ENCODE results near the gene SCN9A.

Gene SCN9A

GRCh38 chr2:166173263-166173662 lies 202.5 kb downstream of the SCN9A start:
- no peak overlapping the region for H3K4me3 ChIP-seq (ENCODE audit: low read length)
- no peak for TF ChIP-seq ZNF274 (IDR thresholded peaks at IDR 0.05; ENCODE audit: low read depth, low read length)

- H3K4me3 ChIP-seq (ENCODE audit: low read length): no peak overlapping the region
- TF ChIP-seq ZNF274 (IDR thresholded peaks at IDR 0.05; ENCODE audit: low read depth, low read length): no peak
Measured at GRCh38 chr2:166171216-166171615, 204.5 kb downstream of the SCN9A start.

DNA sequence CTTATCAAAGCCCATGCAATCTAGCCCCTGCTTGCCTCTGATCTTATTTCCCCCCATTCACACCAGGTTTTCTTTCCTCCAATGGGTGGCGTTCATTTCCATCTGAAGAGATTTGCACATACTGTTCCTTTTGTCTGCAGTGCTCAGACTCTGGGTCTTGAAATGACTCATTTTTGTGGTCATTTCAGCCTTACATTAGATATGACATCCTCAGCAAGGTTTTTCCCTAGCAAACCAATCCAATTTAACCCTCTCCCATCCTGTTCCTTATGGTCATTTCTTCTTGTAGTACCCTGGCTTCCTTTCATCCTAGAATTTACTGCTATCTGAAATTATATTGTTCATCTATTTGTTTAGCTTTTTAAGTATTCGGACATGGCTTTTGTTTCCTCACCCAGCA lies 205.4 kb downstream of the SCN9A start:
- H3K4me3 ChIP-seq (ENCODE audit: low read length): no peak overlapping the region
- TF ChIP-seq ZNF274 (IDR thresholded peaks at IDR 0.05; ENCODE audit: low read depth, low read length): no peak

GRCh38 chr2:166167449-166167848 lies 208.3 kb downstream of the SCN9A start:
- H3K4me3 ChIP-seq (ENCODE audit: low read length): no peak overlapping the region
- TF ChIP-seq ZNF274 (IDR thresholded peaks at IDR 0.05; ENCODE audit: low read depth, low read length): no peak

GRCh38 chr2:166163775-166164174 lies 212.0 kb downstream of the SCN9A start:
- no peak overlapping the region for H3K4me3 ChIP-seq (ENCODE audit: low read length)
- TF ChIP-seq ZNF274 (IDR thresholded peaks at IDR 0.05; ENCODE audit: low read depth, low read length): no peak

DNA sequence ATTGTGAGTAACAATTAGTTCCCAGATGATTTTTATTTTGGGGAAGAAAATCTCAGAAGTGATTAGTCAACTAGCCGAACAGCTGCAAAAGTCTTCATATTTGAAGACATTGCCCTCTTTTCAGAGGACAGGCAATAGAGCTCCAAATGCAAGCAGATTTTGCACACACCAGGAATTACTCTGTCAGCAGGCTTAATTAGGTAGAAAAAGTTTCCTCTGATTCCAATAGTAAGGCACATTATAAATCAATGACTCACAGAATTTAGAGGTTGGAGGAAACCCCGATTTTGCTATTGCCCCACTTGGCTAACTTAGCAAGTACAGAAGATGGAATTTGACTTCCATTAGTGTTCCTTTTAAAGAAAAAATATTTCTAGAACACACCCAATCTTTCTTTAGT lies 217.2 kb downstream of the SCN9A start:
- H3K4me3 ChIP-seq (ENCODE audit: low read length): no peak overlapping the region
- no peak for TF ChIP-seq ZNF274 (IDR thresholded peaks at IDR 0.05; ENCODE audit: low read depth, low read length)

- TF ChIP-seq ZNF274 (IDR thresholded peaks at IDR 0.05; ENCODE audit: low read depth, low read length): no peak
- H3K4me3 ChIP-seq (ENCODE audit: low read length): no peak overlapping the region
Measured at GRCh38 chr2:166157578-166157977, 218.2 kb downstream of the SCN9A start.

DNA sequence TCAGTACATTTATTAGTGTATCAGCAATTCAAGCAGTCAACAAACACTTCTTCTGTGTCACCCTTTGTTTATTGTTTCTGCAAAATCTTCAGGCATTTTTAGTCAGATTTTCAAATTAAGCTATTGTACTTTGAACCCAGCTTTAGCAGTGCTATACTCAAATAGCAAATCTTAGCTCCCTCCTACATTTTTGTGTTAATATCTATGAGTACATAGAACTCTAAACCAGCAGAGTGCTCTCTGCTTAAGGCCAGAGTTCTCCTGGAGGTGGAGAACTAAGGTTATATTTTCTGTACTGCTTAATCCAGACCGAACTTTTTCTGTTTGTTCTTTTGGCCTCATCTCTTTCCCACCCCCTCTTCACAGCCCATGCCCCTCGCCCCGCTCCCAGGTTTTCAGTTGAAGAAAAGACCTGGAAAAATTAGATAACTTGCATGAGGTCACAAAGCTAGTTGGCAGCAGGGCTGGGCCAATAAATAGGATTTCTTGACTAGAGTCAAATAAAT lies 218.7 kb downstream of the SCN9A start:
- TF ChIP-seq ZNF274 (IDR thresholded peaks at IDR 0.05; ENCODE audit: low read depth, low read length): no peak

GRCh38 chr2:166155589-166155988 lies 220.2 kb downstream of the SCN9A start:
- H3K4me3 ChIP-seq (ENCODE audit: low read length): no peak overlapping the region
- no peak for TF ChIP-seq ZNF274 (IDR thresholded peaks at IDR 0.05; ENCODE audit: low read depth, low read length)

More for the DNA sequence above, 218.7 kb downstream of the SCN9A start:
- H3K4me3 ChIP-seq (ENCODE audit: low read length): no peak overlapping the region

- H3K4me3 ChIP-seq (ENCODE audit: low read length): no peak overlapping the region
- TF ChIP-seq ZNF274 (IDR thresholded peaks at IDR 0.05; ENCODE audit: low read depth, low read length): no peak
Measured at GRCh38 chr2:166154685-166155338, 220.9 kb downstream of the SCN9A start.

DNA sequence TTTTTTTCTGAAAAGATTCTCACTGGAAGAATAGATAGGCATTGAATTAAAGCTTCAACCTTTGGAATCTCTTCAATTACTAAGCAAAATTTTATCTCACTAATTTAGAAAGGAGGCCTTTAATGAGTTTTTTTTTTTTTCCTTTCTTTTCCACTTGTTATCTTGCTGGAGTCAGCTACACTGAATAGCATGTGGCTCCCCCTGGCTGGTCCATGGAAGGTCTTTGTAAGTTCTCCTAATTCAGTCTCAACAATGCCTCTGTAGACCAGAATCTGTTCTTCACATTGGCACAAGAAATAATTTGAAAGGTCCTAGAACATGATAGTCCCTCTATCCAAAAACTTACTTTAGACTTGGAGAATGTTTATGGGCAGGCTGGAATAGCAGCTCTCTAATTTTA lies 223.7 kb downstream of the SCN9A start:
- no peak overlapping the region for H3K4me3 ChIP-seq (ENCODE audit: low read length)
- no peak for TF ChIP-seq ZNF274 (IDR thresholded peaks at IDR 0.05; ENCODE audit: low read depth, low read length)

DNA sequence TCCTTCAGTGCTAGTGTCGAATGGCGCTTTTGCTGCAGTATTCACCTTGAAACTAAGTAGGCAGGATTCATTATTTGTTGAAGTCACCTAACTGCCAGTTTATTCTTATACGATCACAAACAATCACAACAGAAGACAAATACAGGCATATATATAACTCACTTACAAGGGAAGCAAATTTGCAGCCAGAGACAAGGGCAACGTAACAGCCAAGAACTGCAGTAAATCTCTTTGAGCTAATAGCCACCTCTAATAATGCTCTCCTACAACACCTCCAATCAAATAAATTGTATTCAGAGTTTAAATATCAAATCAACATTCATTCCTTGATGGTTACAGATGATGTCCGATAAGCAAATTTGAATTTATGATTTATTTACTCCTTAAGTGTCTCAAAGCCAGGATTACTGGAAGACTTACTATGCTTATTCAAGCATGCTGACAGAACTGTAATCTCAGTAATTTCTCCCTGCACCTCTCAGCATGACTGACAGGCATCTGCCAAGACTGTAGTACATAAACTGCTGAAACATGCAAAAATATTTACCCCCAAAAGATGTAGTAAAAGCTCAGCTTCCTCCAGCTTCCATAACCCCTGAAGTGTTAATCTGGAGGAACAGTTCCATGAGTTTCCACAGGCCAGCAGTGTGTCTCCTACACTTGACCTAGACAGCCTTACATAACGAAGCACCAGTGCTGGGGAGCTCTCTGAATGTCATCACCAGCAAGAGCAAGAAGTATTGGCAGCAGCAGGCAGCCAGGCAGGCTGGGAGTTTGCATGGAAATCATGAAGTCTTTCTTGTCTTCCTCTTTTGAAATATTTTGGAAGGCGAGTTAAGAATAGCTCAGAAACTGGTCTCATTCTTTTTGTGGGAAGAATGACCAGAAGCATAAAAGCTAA lies 227.0 kb downstream of the SCN9A start:
- no peak for TF ChIP-seq ZNF274 (IDR thresholded peaks at IDR 0.05; ENCODE audit: low read depth, low read length)
- no peak overlapping the region for H3K4me3 ChIP-seq (ENCODE audit: low read length)

GRCh38 chr2:166147883-166148282 lies 227.9 kb downstream of the SCN9A start:
- H3K4me3 ChIP-seq (ENCODE audit: low read length): no peak overlapping the region
- TF ChIP-seq ZNF274 (IDR thresholded peaks at IDR 0.05; ENCODE audit: low read depth, low read length): no peak

All from GM08714 (cell line).